Measurements from ENCODE around the gene LRRC2.
A peak's percentile ranks its signal among the peaks of the same experiment; 100 is the strongest.
"Not testable (repeated sequence)": the region's sequence is repeated elsewhere in the genome, so short reads cannot be mapped to it uniquely, and the experiment has no call there.

The LRRC2 gene

DNA sequence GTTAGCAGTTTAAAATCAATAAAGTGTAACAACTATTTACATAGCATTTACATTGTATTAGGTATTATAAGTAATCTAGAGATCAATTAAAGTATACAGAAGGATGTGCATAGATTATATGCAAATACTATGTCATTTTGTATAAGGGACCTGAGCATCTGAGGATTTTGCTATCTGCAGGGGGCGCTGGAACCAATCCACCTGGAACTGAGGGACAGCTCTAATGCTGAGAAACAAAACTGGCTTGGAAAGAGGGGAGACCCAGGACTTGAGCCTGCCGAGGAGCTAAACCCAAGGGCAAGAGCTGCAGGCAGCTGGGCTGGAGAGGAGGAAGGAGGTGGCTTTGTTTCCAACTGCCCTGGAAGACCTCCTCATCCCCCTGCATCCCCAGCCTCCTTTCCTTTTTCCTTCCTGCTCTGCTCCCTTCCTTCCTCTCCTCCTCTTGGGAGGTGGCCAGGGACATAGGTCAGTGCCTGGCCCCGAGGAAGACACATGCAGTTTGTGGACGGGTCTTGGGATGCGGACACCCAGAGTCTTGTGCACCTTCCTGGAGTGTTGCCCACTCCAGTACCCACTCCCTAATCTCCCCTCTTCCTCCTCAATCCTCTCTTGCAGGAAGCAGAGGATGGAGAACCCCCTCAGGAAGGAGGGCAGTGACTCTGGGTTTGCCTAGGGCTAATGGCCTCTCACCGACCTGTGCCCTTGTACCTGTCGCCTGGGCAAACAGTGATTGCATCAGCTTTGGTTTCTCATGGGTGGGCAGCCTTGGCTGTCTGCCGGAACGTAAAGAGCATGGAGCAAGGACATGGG, 69.2 kb downstream of the LRRC2 start:
- in situ Hi-C loops (cut with HindIII; ENCODE audit: low sequenced_read_pairs): no loop called here
- DNase-seq (ENCODE audit: low read depth): no peak
- TF ChIP-seq, protein P1, sequence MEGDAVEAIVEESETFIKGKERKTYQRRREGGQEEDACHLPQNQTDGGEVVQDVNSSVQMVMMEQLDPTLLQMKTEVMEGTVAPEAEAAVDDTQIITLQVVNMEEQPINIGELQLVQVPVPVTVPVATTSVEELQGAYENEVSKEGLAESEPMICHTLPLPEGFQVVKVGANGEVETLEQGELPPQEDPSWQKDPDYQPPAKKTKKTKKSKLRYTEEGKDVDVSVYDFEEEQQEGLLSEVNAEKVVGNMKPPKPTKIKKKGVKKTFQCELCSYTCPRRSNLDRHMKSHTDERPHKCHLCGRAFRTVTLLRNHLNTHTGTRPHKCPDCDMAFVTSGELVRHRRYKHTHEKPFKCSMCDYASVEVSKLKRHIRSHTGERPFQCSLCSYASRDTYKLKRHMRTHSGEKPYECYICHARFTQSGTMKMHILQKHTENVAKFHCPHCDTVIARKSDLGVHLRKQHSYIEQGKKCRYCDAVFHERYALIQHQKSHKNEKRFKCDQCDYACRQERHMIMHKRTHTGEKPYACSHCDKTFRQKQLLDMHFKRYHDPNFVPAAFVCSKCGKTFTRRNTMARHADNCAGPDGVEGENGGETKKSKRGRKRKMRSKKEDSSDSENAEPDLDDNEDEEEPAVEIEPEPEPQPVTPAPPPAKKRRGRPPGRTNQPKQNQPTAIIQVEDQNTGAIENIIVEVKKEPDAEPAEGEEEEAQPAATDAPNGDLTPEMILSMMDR (IDR thresholded peaks at IDR 0.05; ENCODE audit: low read depth, low read length, missing control alignments): peak; percentile 25

DNA sequence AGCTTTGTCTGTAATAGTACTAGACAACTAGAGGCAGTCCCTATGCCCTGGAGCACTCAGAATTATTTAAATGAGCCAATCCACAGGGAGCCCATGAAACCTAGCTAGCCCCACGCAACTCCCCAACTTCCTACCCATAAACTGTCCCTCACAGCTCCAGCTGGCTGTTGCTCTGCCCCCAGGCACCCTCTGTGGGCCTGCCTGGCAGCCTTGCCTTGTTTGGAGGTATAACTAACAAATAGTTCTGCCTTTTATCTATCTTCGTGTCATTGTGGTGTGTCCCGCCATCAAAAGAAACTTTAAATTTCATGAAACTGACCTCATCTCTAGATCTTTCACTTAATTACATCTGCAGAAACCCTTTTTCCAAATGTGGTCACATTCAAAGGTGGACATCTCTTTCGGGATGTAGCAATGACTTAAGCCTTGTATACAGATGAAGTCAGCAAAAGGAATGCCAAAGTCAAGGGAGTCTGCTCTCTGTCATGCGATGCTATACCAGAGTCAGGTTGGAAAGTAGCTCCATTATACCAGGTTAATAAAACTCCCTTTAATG, 70.1 kb downstream of the LRRC2 start:
- TF ChIP-seq, protein P1 (IDR thresholded peaks at IDR 0.05; ENCODE audit: low read depth, low read length, missing control alignments): no peak
- no peak for DNase-seq (ENCODE audit: low read depth)
- no peak overlapping the region for H3K4me3 ChIP-seq (ENCODE audit: low read depth, low read length)
- in situ Hi-C loops (cut with HindIII; ENCODE audit: low sequenced_read_pairs): no loop called here

More for the DNA sequence above, 69.2 kb downstream of the LRRC2 start:
- H3K4me3 ChIP-seq (ENCODE audit: low read depth, low read length): no peak overlapping the region

DNA sequence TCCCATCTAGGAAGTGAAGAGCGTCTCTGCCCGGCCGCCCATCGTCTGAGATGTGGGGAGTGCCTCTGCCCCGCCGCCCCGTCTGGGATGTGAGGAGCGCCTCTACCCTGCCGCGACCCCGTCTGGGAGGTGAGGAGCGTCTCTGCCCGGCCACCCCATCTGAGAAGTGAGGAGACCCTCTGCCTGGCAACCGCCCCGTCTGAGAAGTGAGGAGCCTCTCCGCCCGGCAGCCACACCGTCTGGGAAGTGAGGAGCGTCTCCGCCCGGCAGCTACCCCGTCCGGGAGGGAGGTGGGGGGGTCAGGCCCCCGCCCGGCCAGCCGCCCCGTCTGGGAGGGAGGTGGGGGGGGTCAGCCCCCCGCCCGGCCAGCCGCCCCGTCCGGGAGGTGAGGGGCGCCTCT, 71.6 kb downstream of the LRRC2 start:
- H3K4me3 ChIP-seq (ENCODE audit: low read depth, low read length); in situ Hi-C loops (cut with HindIII; ENCODE audit: low sequenced_read_pairs); DNase-seq (ENCODE audit: low read depth): not testable (repeated sequence)

- DNase-seq (ENCODE audit: low read depth): no peak
- H3K4me3 ChIP-seq (ENCODE audit: low read depth, low read length): no peak overlapping the region
- TF ChIP-seq, protein P1 (IDR thresholded peaks at IDR 0.05; ENCODE audit: low read depth, low read length, missing control alignments): no peak
- in situ Hi-C loops (cut with HindIII; ENCODE audit: low sequenced_read_pairs): no loop called here
Measured at GRCh38 chr3:46492890-46493547, 73.1 kb downstream of the LRRC2 start.

DNA sequence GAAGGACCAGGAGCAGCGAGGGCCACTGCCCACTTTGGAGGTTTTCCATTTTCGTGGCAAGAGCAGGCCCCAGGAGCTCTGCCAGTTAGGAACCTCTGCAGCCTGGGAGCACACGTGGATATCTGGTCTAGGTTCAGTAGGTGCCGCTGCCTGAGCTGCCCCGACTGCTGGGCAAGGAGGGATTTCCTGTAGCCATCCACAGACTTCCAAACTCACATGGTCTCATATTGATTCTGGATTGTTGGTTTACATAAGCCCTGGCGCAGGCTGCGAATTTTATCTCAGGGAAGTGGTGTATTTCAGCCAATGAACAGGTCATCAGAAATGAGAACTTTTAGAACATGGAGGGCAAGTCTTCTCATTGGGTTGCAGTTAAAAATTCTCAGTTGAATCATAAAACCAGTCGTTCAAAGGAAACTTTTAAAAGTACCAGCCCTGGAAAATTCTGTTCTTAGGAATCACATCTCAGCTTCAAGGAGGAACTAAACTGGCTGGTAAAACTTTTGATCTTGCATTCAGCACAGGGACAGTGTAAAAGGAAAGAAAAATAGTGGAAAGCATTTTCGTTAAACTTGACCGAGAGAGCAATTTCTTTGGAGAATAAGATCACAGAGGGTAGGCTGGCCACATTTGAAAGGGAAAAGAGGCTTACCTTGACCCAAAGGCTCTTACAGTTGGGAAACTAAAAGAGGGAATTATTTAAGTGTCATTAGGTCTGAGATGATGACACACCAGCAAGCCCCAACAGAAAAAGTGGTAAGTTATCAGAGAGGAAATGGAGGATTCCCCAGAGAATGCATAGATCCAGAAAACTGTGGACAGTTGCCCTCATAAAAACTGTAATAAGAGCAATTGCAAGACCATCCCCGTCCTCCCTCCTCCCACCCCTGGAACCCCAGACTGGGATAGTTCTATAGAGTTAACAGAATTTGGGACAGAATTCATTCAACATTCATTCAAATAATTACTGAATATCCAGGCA, 74.7 kb downstream of the LRRC2 start:
- H3K4me3 ChIP-seq (ENCODE audit: low read depth, low read length): no peak overlapping the region
- TF ChIP-seq, protein P1 (IDR thresholded peaks at IDR 0.05; ENCODE audit: low read depth, low read length, missing control alignments): no peak
- no peak for DNase-seq (ENCODE audit: low read depth)
- in situ Hi-C loops (cut with HindIII; ENCODE audit: low sequenced_read_pairs): no loop called here

- in situ Hi-C loops (cut with HindIII; ENCODE audit: low sequenced_read_pairs): no loop called here
- DNase-seq (ENCODE audit: low read depth): no peak
- no peak overlapping the region for H3K4me3 ChIP-seq (ENCODE audit: low read depth, low read length)
- TF ChIP-seq, protein P1 (IDR thresholded peaks at IDR 0.05; ENCODE audit: low read depth, low read length, missing control alignments): no peak
Measured at GRCh38 chr3:46490338-46491084, 75.6 kb downstream of the LRRC2 start.

Data from astrocyte of the cerebellum (primary cell).